WI38 (cell line): Measurements from ENCODE around the gene EIF2S1.
"Not testable (repeated sequence)": the region's sequence is repeated elsewhere in the genome, so short reads cannot be mapped to it uniquely, and the experiment has no call there.

Source experiments
- H3K4me3 ChIP-seq: 2 replicates; pipeline ENCODE4 v1.5.1; 2011; ENCODE audit warnings: low read depth, mild to moderate bottlenecking, control low read depth, low read length
- TF ChIP-seq, protein P1 (sequence below): IDR thresholded peaks from 2 replicates; pipeline ENCODE4 v1.5.1; 2012; ENCODE audit warnings: low read depth, mild to moderate bottlenecking, control low read depth, low read length

EIF2S1 gene

DNA sequence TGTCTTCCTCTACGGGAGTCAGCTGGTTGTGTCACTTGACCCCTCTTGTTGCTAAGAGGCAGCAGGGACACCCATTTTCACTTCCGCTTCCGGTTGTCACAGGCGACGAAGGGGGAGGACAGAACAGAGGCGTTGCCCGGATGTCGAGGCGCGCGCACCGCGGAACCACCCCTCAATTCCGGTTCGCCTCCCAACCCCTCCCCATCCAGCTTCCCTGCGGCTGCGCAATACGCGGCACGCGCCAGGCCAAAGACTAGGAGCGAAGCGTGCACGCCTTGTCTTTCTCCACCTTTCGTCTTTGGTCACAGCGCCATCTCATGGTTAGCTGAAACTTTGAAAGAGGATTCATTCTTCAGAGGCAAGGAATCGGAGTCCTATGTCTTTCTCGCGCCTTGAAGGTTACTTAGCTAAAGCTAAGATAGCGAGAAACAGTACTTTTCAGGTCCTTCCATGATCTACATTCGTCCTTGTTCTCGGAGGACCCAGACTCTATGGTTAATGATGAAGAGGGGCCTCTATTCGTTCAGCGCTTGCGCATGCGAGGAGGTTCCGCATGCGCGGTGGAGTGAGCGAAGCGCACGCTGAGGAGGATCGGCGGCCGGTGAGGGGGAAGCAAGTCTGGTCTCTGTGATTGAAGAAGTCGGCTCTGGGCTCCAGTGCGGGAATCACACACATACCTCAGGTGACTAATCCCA is at the start of gene EIF2S1, which contains the start of gene ATP6V1D:
TSS of gene EIF2S1 (plus strand) at position 554 of the 695 bp plus-strand sequence. CDS start 4,440 bp downstream, outside the sequence.
TSS of gene ATP6V1D (minus strand) at position 30 of the 695 bp plus-strand sequence. CDS start 106 bp downstream, outside the sequence.
- TF ChIP-seq, protein P1, sequence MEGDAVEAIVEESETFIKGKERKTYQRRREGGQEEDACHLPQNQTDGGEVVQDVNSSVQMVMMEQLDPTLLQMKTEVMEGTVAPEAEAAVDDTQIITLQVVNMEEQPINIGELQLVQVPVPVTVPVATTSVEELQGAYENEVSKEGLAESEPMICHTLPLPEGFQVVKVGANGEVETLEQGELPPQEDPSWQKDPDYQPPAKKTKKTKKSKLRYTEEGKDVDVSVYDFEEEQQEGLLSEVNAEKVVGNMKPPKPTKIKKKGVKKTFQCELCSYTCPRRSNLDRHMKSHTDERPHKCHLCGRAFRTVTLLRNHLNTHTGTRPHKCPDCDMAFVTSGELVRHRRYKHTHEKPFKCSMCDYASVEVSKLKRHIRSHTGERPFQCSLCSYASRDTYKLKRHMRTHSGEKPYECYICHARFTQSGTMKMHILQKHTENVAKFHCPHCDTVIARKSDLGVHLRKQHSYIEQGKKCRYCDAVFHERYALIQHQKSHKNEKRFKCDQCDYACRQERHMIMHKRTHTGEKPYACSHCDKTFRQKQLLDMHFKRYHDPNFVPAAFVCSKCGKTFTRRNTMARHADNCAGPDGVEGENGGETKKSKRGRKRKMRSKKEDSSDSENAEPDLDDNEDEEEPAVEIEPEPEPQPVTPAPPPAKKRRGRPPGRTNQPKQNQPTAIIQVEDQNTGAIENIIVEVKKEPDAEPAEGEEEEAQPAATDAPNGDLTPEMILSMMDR: peak; percentile 97
- H3K4me3 ChIP-seq: peak within 1 kb of the TSS; percentile 98

DNA sequence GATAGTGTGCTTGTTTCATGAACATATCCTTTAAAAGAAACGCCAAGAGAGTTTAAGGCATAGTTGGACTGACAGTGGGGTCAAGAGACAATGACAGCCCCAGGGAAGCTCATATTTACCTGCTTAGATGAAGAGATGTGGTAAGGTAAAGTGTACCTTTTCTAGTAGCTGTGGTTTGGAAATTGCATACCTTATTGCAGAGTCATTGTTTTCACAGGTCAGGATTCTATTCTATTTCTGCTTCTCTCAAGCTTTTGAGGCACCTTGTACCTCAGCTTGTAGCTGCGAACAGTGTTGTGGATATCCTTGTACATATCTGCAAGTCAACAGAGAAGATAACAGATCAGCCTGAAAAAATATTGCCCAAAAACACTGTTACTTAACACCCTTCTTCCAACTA is 48.3 kb upstream of the EIF2S1 start:
- no peak overlapping the region for H3K4me3 ChIP-seq
- TF ChIP-seq, protein P1: no peak

DNA sequence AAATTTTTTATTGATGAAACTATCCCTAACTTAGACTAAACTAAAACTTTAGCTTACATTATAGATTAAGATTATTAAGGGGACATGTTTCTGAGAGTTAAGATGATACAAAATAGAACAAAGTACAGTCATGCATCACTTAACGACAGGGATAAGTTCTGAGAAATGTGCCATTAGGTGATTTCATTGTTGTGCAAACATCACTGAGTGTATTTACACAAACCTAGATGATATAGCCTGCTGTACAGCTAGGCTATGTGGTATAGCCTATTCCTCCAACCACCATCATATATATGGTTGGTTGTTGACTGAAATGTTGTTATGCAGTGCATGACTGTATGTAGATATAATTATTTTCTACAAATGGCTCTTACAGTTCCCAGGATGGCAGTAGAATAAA is 47.0 kb upstream of the EIF2S1 start:
- TF ChIP-seq, protein P1: no peak
- H3K4me3 ChIP-seq: no peak overlapping the region

DNA sequence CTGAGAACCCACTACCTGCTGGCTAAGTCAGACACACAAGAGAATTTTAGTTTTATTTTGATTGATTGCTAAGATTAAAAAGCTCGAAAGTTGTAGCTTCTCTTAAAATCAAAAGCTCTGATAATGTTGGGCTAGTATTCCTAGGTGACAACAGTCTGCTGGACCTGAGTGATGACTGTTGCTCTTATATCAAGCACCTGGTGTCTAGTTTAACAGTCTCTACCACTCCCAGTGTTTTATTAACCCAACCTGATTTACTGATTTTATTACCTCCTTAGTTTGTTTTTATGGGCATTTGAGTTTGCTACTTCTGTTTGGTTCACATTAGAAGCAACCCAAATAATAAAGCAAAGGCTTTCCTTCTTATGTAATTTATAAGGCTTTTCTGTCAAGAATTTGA is 42.3 kb upstream of the EIF2S1 start:
- TF ChIP-seq, protein P1: no peak
- H3K4me3 ChIP-seq: no peak overlapping the region

DNA sequence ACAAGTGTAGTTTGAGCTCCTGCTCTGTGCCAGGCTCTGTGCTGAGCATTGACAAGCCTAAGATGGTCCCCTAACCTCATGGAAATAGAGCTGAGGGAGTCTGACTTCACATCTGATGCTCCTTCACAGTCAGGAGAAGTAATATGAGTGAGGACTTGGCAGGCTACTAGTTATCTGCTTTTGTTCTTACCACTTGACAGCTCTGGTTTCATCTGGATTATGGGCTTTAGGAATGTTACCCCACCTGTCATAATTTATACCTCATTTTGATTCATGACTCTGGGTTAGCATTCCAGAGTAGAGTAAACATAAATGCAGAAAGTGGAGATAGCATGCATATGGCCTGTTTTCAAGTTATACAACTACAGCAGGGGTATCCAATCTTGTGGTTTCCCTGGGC is 41.0 kb upstream of the EIF2S1 start:
- no peak overlapping the region for H3K4me3 ChIP-seq
- TF ChIP-seq, protein P1: no peak

DNA sequence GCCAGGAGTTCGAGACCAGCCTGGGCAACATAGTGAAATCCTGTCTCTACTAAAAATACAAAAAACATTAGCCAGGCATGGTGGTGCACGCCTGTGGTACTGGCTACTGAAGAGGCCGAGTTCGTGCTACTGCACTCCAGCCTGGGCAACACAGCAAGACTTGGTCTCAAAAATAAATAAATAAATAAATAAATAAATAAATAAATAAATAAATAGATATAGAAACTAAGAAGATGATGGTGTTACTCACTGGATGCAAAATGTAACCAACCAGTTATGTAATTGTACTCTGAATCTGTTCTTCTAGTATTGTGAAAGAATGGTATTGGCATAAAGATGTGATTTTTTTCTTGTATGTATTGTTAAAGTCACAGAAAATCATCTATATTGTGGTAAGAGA is 30.5 kb upstream of the EIF2S1 start:
- H3K4me3 ChIP-seq: not testable (repeated sequence)

DNA sequence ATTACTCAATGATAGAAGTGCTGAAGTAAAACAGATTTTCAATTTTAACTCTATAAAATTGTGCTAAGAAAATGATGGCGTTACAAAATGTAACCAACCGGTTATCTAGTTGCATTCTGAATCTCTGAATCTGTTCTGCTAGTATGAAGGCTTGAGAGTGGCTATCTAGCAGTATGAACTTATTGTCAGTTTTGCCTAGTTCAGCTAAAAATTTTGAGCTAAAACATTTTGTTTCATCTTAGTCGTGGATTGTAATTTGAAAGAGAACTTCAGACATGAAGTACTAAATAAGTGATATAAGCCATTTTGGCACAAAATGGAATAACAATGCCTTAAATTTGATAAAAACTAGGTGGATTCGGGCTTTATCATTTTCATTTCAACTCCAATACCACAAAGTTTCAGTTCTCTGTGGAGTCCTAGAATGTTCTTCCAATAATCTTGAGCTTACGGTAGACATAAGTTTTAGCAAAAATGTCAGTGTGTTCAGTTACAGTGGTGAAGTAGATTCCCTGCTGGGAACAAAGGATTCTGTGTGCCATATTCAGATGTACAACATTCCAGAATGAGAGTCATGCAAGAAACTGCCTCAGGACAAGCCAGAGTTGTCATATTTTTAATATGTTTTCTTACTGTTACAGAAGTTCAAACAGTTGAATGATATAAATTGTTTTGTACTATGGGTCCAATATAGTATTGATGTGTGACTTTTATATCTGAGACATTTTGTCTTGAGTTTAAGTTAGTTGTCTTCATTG is 28.6 kb upstream of the EIF2S1 start:
- TF ChIP-seq, protein P1: no peak

More for the DNA sequence above, 28.6 kb upstream of the EIF2S1 start:
- H3K4me3 ChIP-seq: no peak overlapping the region
